Activated CD4-positive, alpha-beta T cell treated with anti-CD3 and anti-CD28 coated beads for 36 hours (primary cell): ENCODE results near the gene TGFBR1. TPM values are rescaled to one million over a fixed set of nuclear protein-coding genes. Genes with fewer than 3 reads are reported as not detected.
A peak's percentile ranks its signal among the peaks of the same experiment; 100 is the strongest.

Experiments used
- ATAC-seq: fragments of 200-7000 bp; cut with Tn5 transposase; one replicate; pipeline ENCODE4 v1.10.0; 2021; ENCODE audit warnings: mild to moderate bottlenecking, moderate library complexity
- CTCF ChIA-PET: fragments of 350-600 bp; sonication (Branson Sonifier 250); formaldehyde crosslinking; loops from one replicate; lab custom pipeline; 2021; ENCODE audit warnings: antibody characterized with exemption; lab: Charles Lee
- POLR2A ChIA-PET: fragments of 350-600 bp; sonication (Branson Sonifier 250); formaldehyde crosslinking; loops from one replicate; lab custom pipeline; 2021; ENCODE audit warnings: antibody characterized with exemption, inconsistent platforms; lab: Charles Lee
- DNase-seq: peaks from one replicate; pipeline ENCODE4 v3.0.0-alpha.2; 2020
- H3K27ac Mint-ChIP-seq: one replicate; pipeline ENCODE4 v1.8.0; 2021; ENCODE audit warnings: mixed read lengths
- H3K27me3 Mint-ChIP-seq: one replicate; pipeline ENCODE4 v1.8.0; 2021; ENCODE audit warnings: mixed read lengths
- H3K36me3 Mint-ChIP-seq: one replicate; pipeline ENCODE4 v1.8.0; 2021; ENCODE audit warnings: low read depth, mixed read lengths
- H3K4me1 Mint-ChIP-seq: one replicate; pipeline ENCODE4 v1.8.0; 2021; ENCODE audit warnings: mixed read lengths
- H3K4me3 Mint-ChIP-seq: one replicate; pipeline ENCODE4 v1.8.0; 2021; ENCODE audit warnings: mild to moderate bottlenecking, moderate library complexity, mixed read lengths
- H3K9me3 Mint-ChIP-seq: one replicate; pipeline ENCODE4 v1.8.0; 2021; ENCODE audit warnings: low read depth, mixed read lengths
- intact Hi-C, 2 experiments: fragments of 100-400 bp; cut with DNase I in 1 of 2; cut with micrococcal nuclease in 1 of 2; formaldehyde crosslinking; loops; one replicate each; pipeline versions ENCODE4 v1.14.2 to v1.15.1; 2022 to 2024; cut with DNase I, micrococcal nuclease
- total RNA-seq, 2 experiments: library from RNA; stranded (reverse); gene quantifications; one replicate each; pipeline ENCODE4 v1.2.3, GENCODE V29; 2021

Gene TGFBR1
- total RNA-seq, 2 experiments from 2014 or later = 18.6 to 19.3 TPM

DNA sequence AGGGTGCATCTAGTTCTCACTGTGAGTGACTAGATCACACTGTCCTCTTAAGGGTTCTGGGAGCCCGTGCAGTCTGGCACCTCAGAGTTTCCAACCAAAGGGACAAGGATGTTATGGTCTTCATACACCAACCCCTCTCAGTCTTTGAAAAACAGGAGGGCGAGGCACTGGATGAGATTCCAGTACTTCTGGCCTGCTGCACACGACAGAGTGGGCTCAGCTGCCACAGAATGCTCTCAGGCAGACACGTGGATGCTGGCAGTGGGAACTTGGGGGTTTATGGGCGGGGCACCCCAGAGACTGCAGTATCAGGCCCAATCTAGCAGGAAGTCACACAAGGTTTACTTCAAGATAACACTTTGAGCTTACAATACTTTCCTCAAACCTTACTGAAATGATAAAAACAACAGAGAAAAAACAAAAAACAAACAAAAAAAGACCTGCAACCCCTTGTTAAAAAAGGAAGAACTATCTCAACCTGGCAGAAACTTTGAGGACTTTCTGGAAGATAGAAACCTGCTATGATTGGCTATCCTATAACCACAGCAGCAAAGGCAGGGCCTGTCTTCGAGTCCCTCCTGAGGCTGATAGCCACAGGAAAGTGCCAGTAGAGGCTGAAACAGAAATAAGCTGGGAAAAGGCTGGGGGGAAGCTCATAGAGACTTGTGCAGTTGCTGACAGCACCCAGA, 28.3 kb upstream of the TGFBR1 start:
- Mint-ChIP-seq H3K4me3 (no peak overlapping the region), H3K4me1 (peaks cover 20% of the 10 kb centered on the region)

DNA sequence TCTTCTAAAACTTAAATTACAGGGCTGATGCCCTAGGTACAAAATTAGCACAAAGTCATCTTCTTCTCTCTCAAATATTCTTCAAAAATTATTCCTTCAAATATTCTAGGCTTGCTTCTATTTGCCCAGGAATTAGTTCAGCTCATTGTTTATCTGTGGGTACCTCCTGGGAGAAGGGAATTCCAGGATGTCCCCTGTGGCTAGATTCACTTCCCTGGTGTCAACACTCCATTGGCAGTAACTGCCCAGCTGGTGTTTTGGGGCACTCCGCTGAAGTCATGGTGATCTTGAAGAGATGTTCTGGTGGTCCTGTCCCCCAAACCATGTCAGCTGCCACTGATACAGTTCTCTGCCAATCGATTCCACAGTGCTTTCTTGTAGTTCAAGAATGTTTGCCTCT, 26.2 kb upstream of the TGFBR1 start:
- intact Hi-C loops = no loop called here
- Mint-ChIP-seq H3K36me3 (no peaks in the 10 kb centered on the region), H3K9me3 (no peaks in the 10 kb centered on the region), H3K4me1 (peaks cover 20% of the 10 kb centered on the region), H3K27ac (no peak overlapping the region), H3K4me3 (no peak overlapping the region), H3K27me3 (no peaks in the 10 kb centered on the region)
- DNase-seq (no peak), ATAC-seq (no peak)
- ChIA-PET CTCF (interaction anchor here (0.7 to 1.0 kb wide), 2 partner anchors 13 to 62 kb away, joined by 3 read pairs; no protein-coding TSS in a partner anchor), POLR2A (no interaction called here)

More for the DNA sequence above, 28.3 kb upstream of the TGFBR1 start:
- ATAC-seq (peak; percentile 52), DNase-seq (peak; percentile 39)
- POLR2A ChIA-PET = no interaction called here
- intact Hi-C loops = loop anchor here in 1 of 2 experiments (2.0 kb wide), 1 partner anchor 18 kb away; no protein-coding TSS in a partner anchor
- H3K27ac Mint-ChIP-seq = peak overlapping the region; percentile 73
- H3K9me3 Mint-ChIP-seq = no peaks in the 10 kb centered on the region
- no peaks in the 10 kb centered on the region for H3K36me3 Mint-ChIP-seq
- H3K27me3 Mint-ChIP-seq = no peaks in the 10 kb centered on the region
- CTCF ChIA-PET = interaction anchor here (0.5 to 0.6 kb wide), 3 partner anchors 16 to 131 kb away, joined by 3 to 5 read pairs (median 4); no protein-coding TSS in a partner anchor

DNA sequence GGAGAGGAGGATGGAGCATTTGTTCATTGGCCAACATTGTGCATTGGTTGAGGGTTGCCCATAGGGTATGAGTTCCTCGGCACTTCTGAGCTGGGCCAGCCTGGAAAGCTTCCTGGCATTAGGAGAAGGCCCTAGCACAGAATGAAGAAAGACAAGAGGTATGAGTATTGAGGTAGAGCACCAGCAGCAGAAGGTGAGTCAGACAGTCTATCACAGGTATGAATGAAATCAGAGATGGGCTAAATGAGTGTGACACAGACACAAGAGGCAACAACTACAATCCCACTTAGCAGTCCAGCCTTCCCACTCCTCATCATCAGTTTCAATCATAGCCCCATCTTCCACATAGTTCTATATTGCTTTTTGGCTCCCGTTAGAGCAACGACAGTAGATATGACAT, 25.4 kb upstream of the TGFBR1 start:
- intact Hi-C loops = no loop called here
- DNase-seq = no peak
- POLR2A ChIA-PET = interaction anchor here (0.6 kb wide), 1 partner anchor 65 kb away, joined by 3 read pairs; no protein-coding TSS in a partner anchor
- H3K36me3 Mint-ChIP-seq = no peaks in the 10 kb centered on the region
- H3K9me3 Mint-ChIP-seq = no peaks in the 10 kb centered on the region
- peak; percentile 67 for ATAC-seq
- CTCF ChIA-PET = no interaction called here
- H3K27me3 Mint-ChIP-seq = no peaks in the 10 kb centered on the region
- H3K4me1 Mint-ChIP-seq = peaks cover 20% of the 10 kb centered on the region
- H3K27ac Mint-ChIP-seq = no peak overlapping the region
- no peak overlapping the region for H3K4me3 Mint-ChIP-seq

GRCh38 chr9:99083051-99083450, 21.9 kb upstream of the TGFBR1 start:
- H3K27ac Mint-ChIP-seq = no peak overlapping the region
- ChIA-PET CTCF (interaction anchor here (0.9 to 1.2 kb wide), 4 partner anchors 28 to 57 kb away, joined by 3 to 5 read pairs (median 3); no protein-coding TSS in a partner anchor), POLR2A (no interaction called here)
- H3K27me3 Mint-ChIP-seq = no peaks in the 10 kb centered on the region
- H3K4me3 Mint-ChIP-seq = no peak overlapping the region
- H3K36me3 Mint-ChIP-seq = no peaks in the 10 kb centered on the region
- intact Hi-C loops = no loop called here
- ATAC-seq (no peak), DNase-seq (no peak)
- H3K9me3 Mint-ChIP-seq = no peaks in the 10 kb centered on the region
- peaks cover 4% of the 10 kb centered on the region for H3K4me1 Mint-ChIP-seq

- ChIA-PET POLR2A (no interaction called here), CTCF (interaction anchor here (1.2 kb wide), 1 partner anchor 28 kb away, joined by 4 read pairs; no protein-coding TSS in a partner anchor)
- no peaks in the 10 kb centered on the region for H3K9me3 Mint-ChIP-seq
- no peaks in the 10 kb centered on the region for H3K36me3 Mint-ChIP-seq
- DNase-seq (no peak), ATAC-seq (no peak)
- H3K4me3 Mint-ChIP-seq = no peak overlapping the region
- intact Hi-C loops = no loop called here
- H3K4me1 Mint-ChIP-seq = peaks cover 2% of the 10 kb centered on the region
- no peak overlapping the region for H3K27ac Mint-ChIP-seq
- H3K27me3 Mint-ChIP-seq = no peaks in the 10 kb centered on the region
Observed at GRCh38 chr9:99085949-99086948, 18.7 kb upstream of the TGFBR1 start.

DNA sequence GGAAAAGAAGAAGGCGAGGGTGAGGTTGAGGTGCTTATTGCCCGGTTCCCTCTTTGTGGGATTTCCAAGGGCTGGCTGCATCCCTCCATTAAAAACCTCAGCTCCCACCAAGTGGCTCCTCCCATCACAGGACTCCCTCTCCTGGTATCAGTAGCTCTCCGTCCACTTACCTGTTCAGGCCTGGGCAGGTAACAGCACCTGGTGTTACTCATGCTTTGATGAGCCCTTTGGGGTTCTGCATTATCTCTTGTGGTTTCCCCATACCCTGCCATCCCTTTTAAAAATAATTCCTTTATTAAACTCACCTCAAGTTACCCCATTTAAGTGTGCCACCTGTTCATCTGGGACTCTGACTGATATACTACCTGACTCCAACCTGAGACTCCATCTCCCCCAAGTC, 17.5 kb upstream of the TGFBR1 start:
- ChIA-PET POLR2A (no interaction called here), CTCF (no interaction called here)
- DNase-seq = no peak

GRCh38 chr9:99090336-99091130, 14.4 kb upstream of the TGFBR1 start:
- no peak for ATAC-seq
- Mint-ChIP-seq H3K27ac (no peak overlapping the region), H3K4me1 (peaks cover 24% of the 10 kb centered on the region), H3K9me3 (no peaks in the 10 kb centered on the region), H3K27me3 (no peaks in the 10 kb centered on the region), H3K36me3 (no peaks in the 10 kb centered on the region), H3K4me3 (no peak overlapping the region)
- intact Hi-C loops = no loop called here
- ChIA-PET POLR2A (no interaction called here), CTCF (no interaction called here)
- no peak for DNase-seq

More for the DNA sequence above, 17.5 kb upstream of the TGFBR1 start:
- no peaks in the 10 kb centered on the region for H3K27me3 Mint-ChIP-seq
- no peaks in the 10 kb centered on the region for H3K9me3 Mint-ChIP-seq
- H3K27ac Mint-ChIP-seq = no peak overlapping the region
- no peaks in the 10 kb centered on the region for H3K36me3 Mint-ChIP-seq
- peaks cover 10% of the 10 kb centered on the region for H3K4me1 Mint-ChIP-seq
- H3K4me3 Mint-ChIP-seq = no peak overlapping the region
- intact Hi-C loops = no loop called here
- ATAC-seq = no peak

GRCh38 chr9:99092643-99093491, 12.0 kb upstream of the TGFBR1 start:
- Mint-ChIP-seq H3K4me1 (peaks cover 27% of the 10 kb centered on the region), H3K36me3 (no peaks in the 10 kb centered on the region), H3K9me3 (no peaks in the 10 kb centered on the region), H3K27ac (peak overlapping the region; percentile 76), H3K4me3 (peak overlapping the region; percentile 24), H3K27me3 (no peaks in the 10 kb centered on the region)
- CTCF ChIA-PET = interaction anchor here (0.6 to 1.4 kb wide), 7 partner anchors 11 to 80 kb away, joined by 3 to 6 read pairs (median 3); no protein-coding TSS in a partner anchor
- POLR2A ChIA-PET = interaction anchor here (0.5 kb wide), 1 partner anchor 250 kb away, joined by 5 read pairs; no protein-coding TSS in a partner anchor
- ATAC-seq = peak; percentile 85
- intact Hi-C loops = no loop called here
- DNase-seq = peak; percentile 60

- intact Hi-C loops = no loop called here
- peak; percentile 82 for ATAC-seq
- peak; percentile 51 for DNase-seq
- H3K27ac Mint-ChIP-seq = peak overlapping the region; percentile 76
- H3K9me3 Mint-ChIP-seq = no peaks in the 10 kb centered on the region
- H3K4me1 Mint-ChIP-seq = peaks cover 27% of the 10 kb centered on the region
- H3K27me3 Mint-ChIP-seq = no peaks in the 10 kb centered on the region
- no peaks in the 10 kb centered on the region for H3K36me3 Mint-ChIP-seq
- POLR2A ChIA-PET = no interaction called here
- H3K4me3 Mint-ChIP-seq = no peak overlapping the region
- CTCF ChIA-PET = interaction anchor here (0.6 to 1.4 kb wide), 4 partner anchors 10 to 80 kb away, joined by 3 to 6 read pairs (median 3); no protein-coding TSS in a partner anchor
Observed at GRCh38 chr9:99093492-99093791, 11.5 kb upstream of the TGFBR1 start.

- no peak overlapping the region for H3K27ac Mint-ChIP-seq
- intact Hi-C loops = no loop called here
- DNase-seq (no peak), ATAC-seq (no peak)
- H3K27me3 Mint-ChIP-seq = no peaks in the 10 kb centered on the region
- peaks cover 2% of the 10 kb centered on the region for H3K36me3 Mint-ChIP-seq
- peaks cover 27% of the 10 kb centered on the region for H3K4me1 Mint-ChIP-seq
- ChIA-PET CTCF (interaction anchor here (1.5 kb wide), 1 partner anchor 8 kb away, joined by 4 read pairs; no protein-coding TSS in a partner anchor), POLR2A (no interaction called here)
- no peaks in the 10 kb centered on the region for H3K9me3 Mint-ChIP-seq
- no peak overlapping the region for H3K4me3 Mint-ChIP-seq
Observed at GRCh38 chr9:99095565-99095964, 9.3 kb upstream of the TGFBR1 start.
